CD4-positive, alpha-beta T cell treated with Interleukin-12 subunit alpha and Interleukin-12 subunit beta, for 1 hour (primary cell): Measurements from ENCODE around the gene CD74.
A peak's percentile ranks its signal among the peaks of the same experiment; 100 is the strongest.

ENCODE experiments used
- DNase-seq: peaks from one replicate; pipeline ENCODE4 v3.0.0-alpha.2; 2020

The CD74 gene

GRCh38 chr5:150408231-150408943 is 4.3 kb downstream of the CD74 start:
- DNase-seq, result no peak

GRCh38 chr5:150407096-150407720 is 5.5 kb downstream of the CD74 start:
- DNase-seq, result no peak

GRCh38 chr5:150406723-150407095 is 6.0 kb downstream of the CD74 start:
- DNase-seq, result no peak

- DNase-seq, result no peak
Measured at GRCh38 chr5:150406103-150406722, 6.5 kb downstream of the CD74 start.

GRCh38 chr5:150404941-150405816 is 7.5 kb downstream of the CD74 start:
- no peak for DNase-seq

- DNase-seq, result no peak
Measured at GRCh38 chr5:150404535-150404934, 8.2 kb downstream of the CD74 start.

GRCh38 chr5:150404121-150404520 is 8.6 kb downstream of the CD74 start:
- no peak for DNase-seq

- no peak for DNase-seq
Measured at GRCh38 chr5:150402901-150403342, 9.8 kb downstream of the CD74 start.

- no peak for DNase-seq
Measured at GRCh38 chr5:150402229-150402773, 10.4 kb downstream of the CD74 start.

GRCh38 chr5:150401376-150402228 is 11.1 kb downstream of the CD74 start:
- DNase-seq, result no peak

GRCh38 chr5:150401076-150401375 is 11.7 kb downstream of the CD74 start:
- no peak for DNase-seq

GRCh38 chr5:150400316-150401075 is 12.2 kb downstream of the CD74 start:
- DNase-seq, result no peak

GRCh38 chr5:150399524-150400211 is 13.0 kb downstream of the CD74 start:
- peak; percentile 48 for DNase-seq

- DNase-seq, result peak; percentile 61
Measured at GRCh38 chr5:150398722-150399523, 13.8 kb downstream of the CD74 start.

GRCh38 chr5:150397782-150398721 is 14.7 kb downstream of the CD74 start:
- no peak for DNase-seq

GRCh38 chr5:150397146-150397781 is 15.4 kb downstream of the CD74 start:
- no peak for DNase-seq

- no peak for DNase-seq
Measured at GRCh38 chr5:150396267-150396666, 16.4 kb downstream of the CD74 start.

- DNase-seq, result no peak
Measured at GRCh38 chr5:150395688-150395975, 17.1 kb downstream of the CD74 start.
